Measurements from ENCODE around the gene TBC1D30. TPM values are rescaled to one million over a fixed set of nuclear protein-coding genes. Genes with fewer than 3 reads are reported as not detected.
"Not testable (repeated sequence)": the region's sequence is repeated elsewhere in the genome, so short reads cannot be mapped to it uniquely, and the experiment has no call there.

Gene TBC1D30
- total RNA-seq, 2 donors from 2014 or later, result 6.9 to 17.0 TPM

GRCh38 chr12:64840119-64840518 lies 15.7 kb downstream of the TBC1D30 start:
- Histone ChIP-seq H3K27me3 (no peaks in the 10 kb centered on the region), H3K9me3 (no peaks in the 10 kb centered on the region), H3K4me3 (no peak overlapping the region), H3K36me3 (no peaks in the 10 kb centered on the region), H3K27ac (peak overlapping the region; percentile 56), H3K4me1 (no peaks in the 10 kb centered on the region), H3K9ac (ENCODE audit: low read depth in 2 of 2, low read length in 2 of 2) (no peak overlapping the region)
- intact Hi-C loops (cut with DNase I), result no loop called here
- TF ChIP-seq CTCF (IDR thresholded peaks at IDR 0.05), result no peak
- DNase-seq, result no peak

DNA sequence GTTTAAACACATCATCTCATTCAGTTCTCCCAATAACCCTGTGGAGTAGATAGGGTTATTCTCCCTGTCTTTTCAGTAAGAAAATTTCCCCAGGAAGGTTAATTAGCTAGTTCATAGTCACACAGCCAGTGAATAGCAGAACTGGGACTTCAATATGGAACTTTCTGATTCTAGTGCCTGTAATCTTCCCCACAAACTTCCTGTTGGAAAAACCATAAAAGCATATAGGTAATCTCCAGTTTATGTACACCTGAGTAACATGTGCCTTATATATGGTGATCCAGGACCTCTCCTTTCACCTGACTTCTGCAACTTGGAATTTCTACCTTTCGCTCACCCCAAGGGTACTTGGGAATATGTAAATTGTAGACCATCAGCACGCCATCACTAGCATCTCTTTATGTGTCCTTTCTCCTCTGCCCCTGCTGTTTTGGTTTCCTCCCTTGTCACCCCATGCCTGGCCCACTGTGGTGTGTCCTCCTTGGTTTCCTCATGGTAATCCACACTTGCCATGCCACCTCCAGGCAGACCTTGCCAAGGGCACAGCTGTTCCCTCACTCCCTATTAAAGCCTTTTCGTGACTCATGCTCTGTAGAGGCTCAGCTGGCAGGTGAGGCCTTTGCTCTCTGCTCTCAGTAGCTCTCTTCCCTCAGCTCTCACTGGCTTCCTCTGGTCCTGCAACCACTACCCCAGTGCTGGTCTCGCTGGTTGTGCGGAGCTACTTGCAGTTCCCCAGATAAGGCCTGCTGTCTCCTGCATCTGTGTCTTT lies 16.7 kb downstream of the TBC1D30 start:
- H3K9ac ChIP-seq (ENCODE audit: low read depth in 2 of 2, low read length in 2 of 2), result no peak overlapping the region
- TF ChIP-seq CTCF (IDR thresholded peaks at IDR 0.05), result no peak
- H3K4me1 ChIP-seq, result no peaks in the 10 kb centered on the region
- peak overlapping the region; percentile 56 for H3K27ac ChIP-seq
- DNase-seq, result peak; percentile 42
- H3K27me3 ChIP-seq, result no peaks in the 10 kb centered on the region
- no peaks in the 10 kb centered on the region for H3K36me3 ChIP-seq
- intact Hi-C loops (cut with DNase I), result no loop called here
- H3K4me3 ChIP-seq, result no peak overlapping the region
- H3K9me3 ChIP-seq, result no peaks in the 10 kb centered on the region

- H3K9ac ChIP-seq (ENCODE audit: low read depth in 2 of 2, low read length in 2 of 2); H3K36me3 ChIP-seq; H3K9me3 ChIP-seq; DNase-seq; H3K4me3 ChIP-seq; H3K27ac ChIP-seq; H3K27me3 ChIP-seq; intact Hi-C loops (cut with DNase I); H3K4me1 ChIP-seq: not testable (repeated sequence)
Measured at GRCh38 chr12:64848409-64848808, 24.0 kb downstream of the TBC1D30 start.

- Histone ChIP-seq H3K36me3 (no peaks in the 10 kb centered on the region), H3K27ac (no peak overlapping the region), H3K4me1 (no peaks in the 10 kb centered on the region), H3K9me3 (no peaks in the 10 kb centered on the region), H3K9ac (ENCODE audit: low read depth in 2 of 2, low read length in 2 of 2) (no peak overlapping the region), H3K27me3 (no peaks in the 10 kb centered on the region), H3K4me3 (no peak overlapping the region)
- TF ChIP-seq CTCF (IDR thresholded peaks at IDR 0.05), result no peak
- DNase-seq, result no peak
- intact Hi-C loops (cut with DNase I), result no loop called here
Measured at GRCh38 chr12:64858882-64859605, 34.6 kb downstream of the TBC1D30 start.

- no peak overlapping the region for H3K27ac ChIP-seq
- H3K4me3 ChIP-seq, result no peak overlapping the region
- no peak overlapping the region for H3K9ac ChIP-seq (ENCODE audit: low read depth in 2 of 2, low read length in 2 of 2)
- no peak for DNase-seq
- no peak for TF ChIP-seq CTCF (IDR thresholded peaks at IDR 0.05)
- no peaks in the 10 kb centered on the region for H3K27me3 ChIP-seq
- H3K36me3 ChIP-seq, result no peaks in the 10 kb centered on the region
- intact Hi-C loops (cut with DNase I), result no loop called here
- no peaks in the 10 kb centered on the region for H3K4me1 ChIP-seq
- H3K9me3 ChIP-seq, result no peaks in the 10 kb centered on the region
Measured at GRCh38 chr12:64860446-64860998, 36.1 kb downstream of the TBC1D30 start.

DNA sequence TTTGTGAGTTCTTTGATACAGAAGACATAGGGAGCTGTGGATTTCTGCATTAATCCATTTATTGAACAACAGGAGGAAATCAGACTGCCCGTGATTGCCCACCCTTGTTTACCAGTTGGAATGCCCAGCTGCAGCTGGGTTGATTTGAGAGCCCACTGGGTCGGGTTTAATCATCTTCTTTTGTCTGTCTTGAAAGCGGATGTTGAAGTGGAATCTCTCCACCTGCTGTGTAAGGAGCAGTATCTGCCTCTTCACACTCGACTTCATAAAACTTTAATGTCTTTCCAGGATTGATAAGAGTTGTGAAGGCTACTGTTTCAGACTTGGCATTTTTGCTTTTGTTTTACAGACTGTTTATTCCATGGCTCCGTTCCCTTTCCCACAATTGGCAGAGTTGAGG lies 39.9 kb downstream of the TBC1D30 start:
- H3K9ac ChIP-seq (ENCODE audit: low read depth in 2 of 2, low read length in 2 of 2), result no peak overlapping the region
- no peak overlapping the region for H3K4me3 ChIP-seq
- no peak for TF ChIP-seq CTCF (IDR thresholded peaks at IDR 0.05)
- no peaks in the 10 kb centered on the region for H3K36me3 ChIP-seq
- DNase-seq, result no peak
- H3K9me3 ChIP-seq, result no peaks in the 10 kb centered on the region
- H3K4me1 ChIP-seq, result no peaks in the 10 kb centered on the region
- no peak overlapping the region for H3K27ac ChIP-seq
- no peaks in the 10 kb centered on the region for H3K27me3 ChIP-seq
- intact Hi-C loops (cut with DNase I), result no loop called here
